A549 treated with AZD2906 at 1 μM for 4 hours (cell line): ENCODE results near the gene OR52K2. TPM values are rescaled to one million over a fixed set of nuclear protein-coding genes. Genes with fewer than 3 reads are reported as not detected.

Experiments used
- total RNA-seq: library from RNA; stranded (reverse); fragments of 200-300 nt; extraction: Qiagen RNA extraction; gene quantifications from 5 replicates; pipeline ENCODE4 v1.2.3, GENCODE V29; 2022

OR52K2 gene
- total RNA-seq = not detected in 5 replicates

DNA sequence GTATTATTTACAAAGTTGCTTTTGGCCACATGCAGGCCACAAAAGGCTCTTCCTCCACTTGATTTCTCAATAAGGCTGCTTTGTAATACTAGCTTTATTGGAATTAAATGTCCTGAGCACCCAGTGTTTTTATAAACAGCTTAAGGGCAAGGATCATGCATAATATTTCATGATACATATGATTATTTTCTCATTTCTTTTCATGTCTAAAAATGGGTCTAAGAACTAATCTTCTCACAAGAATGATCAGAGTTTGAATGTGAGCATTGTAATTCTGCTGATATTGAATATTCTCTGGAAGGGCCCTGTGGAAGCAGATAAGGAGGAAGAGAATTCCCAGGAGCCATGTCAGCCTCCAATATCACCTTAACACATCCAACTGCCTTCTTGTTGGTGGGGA, at the start of gene OR52K2:
OR52K2 (plus strand) TSS at position 301 of the 400 bp plus-strand sequence; CDS start at position 346, 45 bp downstream.

DNA sequence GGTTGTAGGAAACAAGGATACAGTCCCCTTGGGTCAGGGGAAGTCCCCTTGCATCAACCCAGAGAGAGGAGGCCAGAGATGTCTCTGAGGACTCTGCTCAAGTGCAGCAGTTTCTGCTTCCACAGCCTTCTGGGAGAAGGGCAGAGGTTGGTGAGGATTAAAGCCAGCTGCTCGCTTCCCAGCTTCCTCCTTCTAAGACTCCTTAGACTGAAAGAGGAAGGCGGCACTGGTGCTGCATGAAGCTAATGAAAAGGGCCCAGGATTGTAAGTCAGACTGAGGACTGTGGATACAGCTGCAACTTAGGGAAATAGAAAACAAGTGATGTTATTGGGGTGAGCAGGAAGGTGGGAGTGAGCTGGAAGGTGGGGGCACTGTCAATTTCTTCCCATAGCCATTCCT, 33.4 kb downstream of the OR52K2 start, which contains the start of gene OR52K1:
OR52K1 (plus strand) TSS at position 202 of the 400 bp plus-strand sequence. CDS start 6,255 bp downstream, outside the sequence.

Other genes starting within 250 kb of the OR52K2 start
- not detected in 5 replicates for gene OR52B4, start 80.9 kb upstream of the OR52K2 start, total RNA-seq
- 19.8 to 22.1 TPM (median 20.3 TPM) in 5 replicates for gene TRIM21, start 55.6 kb upstream of the OR52K2 start, total RNA-seq
- gene OR52K1, start 33.4 kb downstream of the OR52K2 start, total RNA-seq = not detected in 5 replicates
- not detected in 5 replicates for gene OR52M1, start 95.9 kb downstream of the OR52K2 start, total RNA-seq
- not detected in 5 replicates for gene OR52I2, start 132.4 kb downstream of the OR52K2 start, total RNA-seq
- not detected in 5 replicates for gene OR52I1, start 144.7 kb downstream of the OR52K2 start, total RNA-seq
- gene TRIM68, start 158.9 kb downstream of the OR52K2 start, total RNA-seq = 7.6 to 9.6 TPM (median 8.4 TPM) in 5 replicates
- not detected in 5 replicates for gene OR51D1, start 188.2 kb downstream of the OR52K2 start, total RNA-seq
- not detected in 5 replicates for gene OR51E1, start 194.7 kb downstream of the OR52K2 start, total RNA-seq
- gene OR51E2, start 248.6 kb downstream of the OR52K2 start, total RNA-seq = not detected in 5 replicates